Neural crest cell (in vitro differentiated cells): ENCODE measurements around the gene COL25A1. TPM values are rescaled to one million over a fixed set of nuclear protein-coding genes. Genes with fewer than 3 reads are reported as not detected.

Experiments used
- DNase-seq: peaks from one replicate; pipeline ENCODE4 v3.0.0; 2021; ENCODE audit warnings: low read depth, mixed read lengths, low spot score
- H3K27ac Mint-ChIP-seq: one replicate; pipeline ENCODE4 v1.8.0; 2021; ENCODE audit warnings: mild to moderate bottlenecking, mixed read lengths; ENCODE audit not compliant: unreplicated experiment
- H3K27me3 Mint-ChIP-seq: 2 replicates; pipeline ENCODE4 v1.8.0; 2021; ENCODE audit warnings: low read depth, mild to moderate bottlenecking, mixed read lengths
- H3K36me3 Mint-ChIP-seq: 2 replicates; pipeline ENCODE4 v1.8.0; 2021; ENCODE audit warnings: low read depth, mild to moderate bottlenecking, mixed read lengths
- H3K4me1 Mint-ChIP-seq: 2 replicates; pipeline ENCODE4 v1.8.0; 2021; ENCODE audit warnings: mixed read lengths
- H3K4me3 Mint-ChIP-seq: one replicate; pipeline ENCODE4 v1.8.0; 2021; ENCODE audit warnings: mild to moderate bottlenecking, mixed read lengths
- H3K9me3 Mint-ChIP-seq: 2 replicates; pipeline ENCODE4 v1.8.0; 2021; ENCODE audit warnings: mixed read lengths
- CTCF ChIP-seq: fragments of 200-600 bp; sonication (generic); conservative IDR thresholded peaks from 2 replicates; pipeline ENCODE4 v1.5.0; 2021; ENCODE audit warnings: antibody characterized with exemption, mild to moderate bottlenecking
- total RNA-seq: library from RNA; stranded (reverse); gene quantifications from 2 replicates; pipeline ENCODE4 v1.2.1, GENCODE V29; 2021

The COL25A1 gene
- total RNA-seq, 1 donor from 2014 or later: 39.3 TPM

GRCh38 chr4:109243871-109244270 lies 58.6 kb downstream of the COL25A1 start:
- Mint-ChIP-seq H3K36me3 (peaks cover 19% of the 10 kb centered on the region), H3K27ac (peak overlapping the region; percentile 4), H3K4me3 (no peak overlapping the region), H3K27me3 (no peaks in the 10 kb centered on the region), H3K4me1 (peaks cover 42% of the 10 kb centered on the region), H3K9me3 (no peaks in the 10 kb centered on the region)
- TF ChIP-seq CTCF: no peak
- DNase-seq: no peak

- H3K36me3 Mint-ChIP-seq: peaks cover 29% of the 10 kb centered on the region
- H3K4me1 Mint-ChIP-seq: peaks cover 12% of the 10 kb centered on the region
- no peak for TF ChIP-seq CTCF
- no peaks in the 10 kb centered on the region for H3K27me3 Mint-ChIP-seq
- H3K9me3 Mint-ChIP-seq: peaks cover 12% of the 10 kb centered on the region
- DNase-seq: no peak
- H3K27ac Mint-ChIP-seq: no peak overlapping the region
- H3K4me3 Mint-ChIP-seq: no peak overlapping the region
These were observed 63.7 kb downstream of the COL25A1 start for GRCh38 chr4:109238746-109239145.

DNA sequence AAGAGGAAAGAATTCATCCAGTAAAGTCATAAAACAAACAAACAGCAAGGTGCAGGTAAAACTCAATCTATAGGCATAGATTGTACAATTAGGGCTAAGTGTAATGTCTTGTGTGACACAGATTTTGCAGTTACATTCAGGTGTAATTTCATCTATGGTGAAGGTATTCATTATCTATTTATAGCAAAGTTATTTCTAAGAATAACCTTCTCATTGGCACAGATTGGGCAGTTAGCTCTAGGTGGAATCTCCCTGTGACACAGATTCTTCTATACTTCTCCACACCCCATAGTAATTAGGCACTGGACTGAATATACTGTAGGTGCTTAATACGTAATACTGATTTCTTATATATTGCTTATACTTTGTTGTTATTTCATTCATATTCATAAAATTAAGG lies 66.8 kb downstream of the COL25A1 start:
- Mint-ChIP-seq H3K27me3 (no peaks in the 10 kb centered on the region), H3K36me3 (peaks cover 27% of the 10 kb centered on the region), H3K4me3 (no peak overlapping the region), H3K4me1 (peaks cover 4% of the 10 kb centered on the region), H3K27ac (no peak overlapping the region), H3K9me3 (peaks cover 12% of the 10 kb centered on the region)
- no peak for DNase-seq
- TF ChIP-seq CTCF: no peak

GRCh38 chr4:109234596-109234995 lies 67.9 kb downstream of the COL25A1 start:
- no peak for DNase-seq
- Mint-ChIP-seq H3K4me3 (no peak overlapping the region), H3K27me3 (no peaks in the 10 kb centered on the region), H3K27ac (no peak overlapping the region), H3K4me1 (peaks cover 4% of the 10 kb centered on the region), H3K36me3 (peaks cover 26% of the 10 kb centered on the region), H3K9me3 (peaks cover 14% of the 10 kb centered on the region)
- no peak for TF ChIP-seq CTCF

DNA sequence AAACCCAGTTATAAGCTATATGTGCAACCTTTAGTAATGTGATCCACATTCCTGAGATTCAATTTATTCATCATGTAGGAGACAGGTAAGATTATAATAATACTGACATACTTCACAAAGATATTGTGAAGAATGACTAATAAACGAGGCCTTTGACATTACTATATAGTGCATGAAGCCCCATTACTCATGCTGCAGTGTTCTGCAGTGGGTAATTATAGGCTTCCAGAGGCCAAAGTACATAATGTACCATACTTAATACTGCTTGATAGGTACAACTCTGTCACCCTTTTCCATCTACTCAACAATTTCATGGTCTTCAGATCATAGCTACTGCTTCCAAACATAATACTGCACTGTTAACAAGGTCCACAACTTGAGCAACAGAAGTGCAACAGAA lies 68.9 kb downstream of the COL25A1 start:
- H3K4me3 Mint-ChIP-seq: no peak overlapping the region
- peaks cover 30% of the 10 kb centered on the region for H3K36me3 Mint-ChIP-seq
- no peak for DNase-seq
- H3K27me3 Mint-ChIP-seq: no peaks in the 10 kb centered on the region
- peaks cover 4% of the 10 kb centered on the region for H3K4me1 Mint-ChIP-seq
- no peak overlapping the region for H3K27ac Mint-ChIP-seq
- TF ChIP-seq CTCF: no peak
- H3K9me3 Mint-ChIP-seq: peaks cover 18% of the 10 kb centered on the region

- H3K4me1 Mint-ChIP-seq: peaks cover 4% of the 10 kb centered on the region
- H3K27me3 Mint-ChIP-seq: no peaks in the 10 kb centered on the region
- H3K27ac Mint-ChIP-seq: no peak overlapping the region
- H3K9me3 Mint-ChIP-seq: peaks cover 15% of the 10 kb centered on the region
- H3K4me3 Mint-ChIP-seq: no peak overlapping the region
- H3K36me3 Mint-ChIP-seq: peaks cover 23% of the 10 kb centered on the region
- no peak for TF ChIP-seq CTCF
- DNase-seq: no peak
These were observed 69.8 kb downstream of the COL25A1 start for GRCh38 chr4:109232681-109233080.
